PC-9 (cell line): ENCODE results near the gene MPP1. TPM values are rescaled to one million over a fixed set of nuclear protein-coding genes. Genes with fewer than 3 reads are reported as not detected.

Experiments
- BruUV-seq: library from RNA; stranded (reverse); fragments of 400-500 nt; replicated peaks from 2 replicates; lab custom pipeline; 2021; lab: Mats Ljungman, UMichigan
- CTCF ChIA-PET: fragments of 300-600 bp; sonication (Branson Sonifier 250); formaldehyde crosslinking; loops from one replicate; lab custom pipeline; 2022; ENCODE audit warnings: antibody characterized with exemption; lab: Charles Lee
- POLR2A ChIA-PET: fragments of 300-600 bp; sonication (Branson Sonifier 250); formaldehyde crosslinking; loops from one replicate; lab custom pipeline; 2022; ENCODE audit warnings: antibody characterized with exemption; ENCODE audit not compliant: unreplicated experiment; lab: Charles Lee
- DNase-seq, 2 experiments: peaks; one replicate each; pipeline versions ENCODE4 v3.0.0 to v3.0.0-alpha.2; 2015 to 2022; ENCODE audit warnings: mixed read lengths in 1 of 2
- H2AFZ ChIP-seq: fragments of 200-600 bp; sonication (generic); 2 replicates; pipeline ENCODE4 v1.8.1; 2017; ENCODE audit warnings: antibody characterized with exemption
- H3F3A ChIP-seq: fragments of 200-600 bp; sonication (generic); 2 replicates; pipeline ENCODE4 v1.8.1; 2017; ENCODE audit warnings: antibody characterized with exemption, mild to moderate bottlenecking, low read depth; ENCODE audit not compliant: insufficient read depth
- H3K27ac ChIP-seq: fragments of 200-600 bp; sonication (generic); 2 replicates; pipeline ENCODE4 v1.6.1; 2016; ENCODE audit warnings: mixed run types
- H3K27me3 ChIP-seq: fragments of 200-600 bp; sonication (generic); 2 replicates; pipeline ENCODE4 v1.6.1; 2016; ENCODE audit warnings: low read depth, mixed run types; ENCODE audit not compliant: insufficient read depth
- H3K36me3 ChIP-seq: fragments of 200-600 bp; sonication (generic); 2 replicates; pipeline ENCODE4 v1.6.1; 2016; ENCODE audit warnings: low read depth, mixed run types
- H3K4me1 ChIP-seq: fragments of 200-600 bp; sonication (generic); replicated peaks from 2 replicates; pipeline ENCODE4 v1.6.1; 2016; ENCODE audit warnings: mixed run types; ENCODE audit not compliant: insufficient read depth
- H3K4me2 ChIP-seq: fragments of 200-600 bp; sonication (generic); 2 replicates; pipeline ENCODE4 v1.6.1; 2017; ENCODE audit warnings: mixed run types
- H3K4me3 ChIP-seq: fragments of 200-600 bp; sonication (generic); 2 replicates; pipeline ENCODE4 v1.6.1; 2016; ENCODE audit warnings: mixed run types
- H3K79me2 ChIP-seq: fragments of 200-600 bp; sonication (generic); 2 replicates; pipeline ENCODE4 v1.6.1; 2017; ENCODE audit warnings: low read depth, mixed run types
- H3K9me2 ChIP-seq: fragments of 200-600 bp; sonication (generic); 2 replicates; pipeline ENCODE4 v1.8.1; 2017; ENCODE audit warnings: mild to moderate bottlenecking; ENCODE audit not compliant: insufficient read depth
- H3K9me3 ChIP-seq: fragments of 200-600 bp; sonication (generic); 2 replicates; pipeline ENCODE4 v1.8.1; 2016; ENCODE audit warnings: low read depth; ENCODE audit not compliant: insufficient read depth
- H4K20me1 ChIP-seq: fragments of 200-600 bp; sonication (generic); 2 replicates; pipeline ENCODE4 v1.8.1; 2017; ENCODE audit not compliant: insufficient read depth
- CTCF ChIP-seq: fragments of 200-600 bp; sonication (generic); conservative IDR thresholded peaks from 2 replicates; pipeline ENCODE4 v1.6.1; 2017; ENCODE audit warnings: mixed run types, antibody characterized with exemption, mild to moderate bottlenecking, moderate library complexity
- EZH2 ChIP-seq: fragments of 200-600 bp; sonication (generic); IDR thresholded peaks from 2 replicates; pipeline ENCODE4 v1.8.0; 2017; ENCODE audit warnings: antibody characterized with exemption, low read depth
- intact Hi-C: fragments of 100-400 bp; cut with micrococcal nuclease; formaldehyde crosslinking; loops from one replicate; pipeline ENCODE4 v1.10.0; 2022; ENCODE audit not compliant: unreplicated experiment
- total RNA-seq: library from RNA; stranded (reverse); gene quantifications from 2 replicates; pipeline ENCODE4 v1.2.3, GENCODE V29; 2021

Gene MPP1
- total RNA-seq, 1 experiment from 2014 or later: 4.8 TPM

GRCh38 chrX:154804261-154804956 is 876 bp downstream of the MPP1 start:
- CTCF ChIA-PET: interaction anchor here (0.6 kb wide), 1 partner anchor 264 kb away, joined by 24 read pairs; no protein-coding TSS in a partner anchor
- H3K79me2 ChIP-seq: no peaks in the 10 kb centered on the region
- H3K4me2 ChIP-seq: peak overlapping the region; percentile 82; the same call in 1 of the 2 replicates
- H3K9me2 ChIP-seq: no peaks in the 10 kb centered on the region
- intact Hi-C loops: loop anchor here (2.0 kb wide), 1 partner anchor 42 kb away; the partner anchor contains the start of gene DKC1
- H3K4me1 ChIP-seq: peaks cover 12% of the 10 kb centered on the region
- POLR2A ChIA-PET: no interaction called here
- no peak for DNase-seq
- no peak overlapping the region; the same call in 1 of the 2 replicates for H2AFZ ChIP-seq
- H3K36me3 ChIP-seq: no peaks in the 10 kb centered on the region
- H3K27me3 ChIP-seq: peaks cover 3% of the 10 kb centered on the region; the same call in 1 of the 2 replicates
- H3K4me3 ChIP-seq: peak overlapping the region; percentile 54; the same call in 1 of the 2 replicates
- H4K20me1 ChIP-seq: no peaks in the 10 kb centered on the region
- no peaks in the 10 kb centered on the region for H3K9me3 ChIP-seq
- peaks cover 17% of the 10 kb centered on the region; the same call in 1 of the 2 replicates for H3F3A ChIP-seq
- no TSS peak for BruUV-seq
- no peak overlapping the region for H3K27ac ChIP-seq
- TF ChIP-seq CTCF: no peak
- TF ChIP-seq EZH2: no peak

- no peak for TF ChIP-seq CTCF
- no peak for TF ChIP-seq EZH2
- Histone ChIP-seq H3K9me2 (no peaks in the 10 kb centered on the region), H3K4me1 (peaks cover 27% of the 10 kb centered on the region), H3K4me2 (no peak overlapping the region), H3K9me3 (no peaks in the 10 kb centered on the region), H2AFZ (no peak overlapping the region), H3K27ac (no peak overlapping the region), H3K27me3 (no peaks in the 10 kb centered on the region), H4K20me1 (no peaks in the 10 kb centered on the region), H3K4me3 (no peak overlapping the region), H3K79me2 (no peaks in the 10 kb centered on the region), H3F3A (peaks cover 32% of the 10 kb centered on the region), H3K36me3 (no peaks in the 10 kb centered on the region)
- no TSS peak for BruUV-seq
- intact Hi-C loops: no loop called here
- ChIA-PET POLR2A (no interaction called here), CTCF (no interaction called here)
- no peak for DNase-seq
Observed at GRCh38 chrX:154802947-154803346, 2.3 kb downstream of the MPP1 start.

- Histone ChIP-seq H4K20me1 (no peaks in the 10 kb centered on the region), H3K27ac (no peak overlapping the region), H3K9me2 (no peaks in the 10 kb centered on the region), H2AFZ (no peak overlapping the region), H3K4me2 (no peak overlapping the region), H3K4me3 (no peak overlapping the region), H3K4me1 (peaks cover 38% of the 10 kb centered on the region), H3K36me3 (no peaks in the 10 kb centered on the region), H3K79me2 (no peaks in the 10 kb centered on the region), H3K9me3 (no peaks in the 10 kb centered on the region), H3K27me3 (no peaks in the 10 kb centered on the region), H3F3A (peaks cover 30% of the 10 kb centered on the region)
- TF ChIP-seq CTCF (no peak), EZH2 (no peak)
- CTCF ChIA-PET: no interaction called here
- no TSS peak for BruUV-seq
- DNase-seq: no peak
- POLR2A ChIA-PET: no interaction called here
- intact Hi-C loops: no loop called here
Observed at GRCh38 chrX:154800478-154801210, 4.6 kb downstream of the MPP1 start.
